Karpas-422 (cell line): ENCODE data around the gene MED29. TPM values are rescaled to one million over a fixed set of nuclear protein-coding genes. Genes with fewer than 3 reads are reported as not detected.

Experiments used
- DNase-seq: peaks from one replicate; pipeline ENCODE4 v3.0.0-alpha.2; 2015
- H2AFZ ChIP-seq: fragments of 200-600 bp; sonication (generic); 2 replicates; pipeline ENCODE4 v1.6.1; 2014; ENCODE audit warnings: antibody characterized with exemption, low read length, mixed read lengths
- H3K27ac ChIP-seq: fragments of 200-600 bp; sonication (generic); 2 replicates; pipeline ENCODE4 v1.5.1; 2014; ENCODE audit warnings: mild to moderate bottlenecking, low read length, moderate library complexity
- H3K27me3 ChIP-seq: fragments of 200-600 bp; sonication (generic); 2 replicates; pipeline ENCODE4 v1.6.1; 2014; ENCODE audit warnings: low read length, mixed read lengths
- H3K36me3 ChIP-seq: fragments of 200-600 bp; sonication (generic); 2 replicates; pipeline ENCODE4 v1.6.1; 2014; ENCODE audit warnings: low read length, mixed read lengths; ENCODE audit not compliant: insufficient read depth
- H3K4me1 ChIP-seq: fragments of 200-600 bp; sonication (generic); 2 replicates; pipeline ENCODE4 v1.6.1; 2014; ENCODE audit warnings: mild to moderate bottlenecking, low read length, mixed read lengths
- H3K4me2 ChIP-seq: fragments of 200-600 bp; sonication (generic); 2 replicates; pipeline ENCODE4 v1.6.1; 2014; ENCODE audit warnings: low read length, low read depth, mild to moderate bottlenecking; ENCODE audit not compliant: poor library complexity, severe bottlenecking
- H3K4me3 ChIP-seq: fragments of 200-600 bp; sonication (generic); 2 replicates; pipeline ENCODE4 v1.5.1; 2014; ENCODE audit warnings: mild to moderate bottlenecking, antibody characterized with exemption, low read length, mixed read lengths
- H3K79me2 ChIP-seq: fragments of 200-600 bp; sonication (generic); 2 replicates; pipeline ENCODE4 v1.6.1; 2014; ENCODE audit warnings: mild to moderate bottlenecking, low read length, mixed read lengths
- H3K9ac ChIP-seq: fragments of 200-600 bp; sonication (generic); 2 replicates; pipeline ENCODE4 v1.6.0; 2014; ENCODE audit warnings: low read length
- H3K9me2 ChIP-seq: fragments of 200-600 bp; sonication (generic), shearing (Covaris generic); replicated peaks from 2 replicates; pipeline ENCODE4 v1.6.0; 2014; ENCODE audit warnings: mild to moderate bottlenecking, low read length, moderate library complexity; ENCODE audit not compliant: insufficient read depth
- H3K9me3 ChIP-seq: fragments of 300-700, 200-600 bp; sonication (generic); 2 replicates; pipeline ENCODE4 v1.6.1; 2014; ENCODE audit warnings: low read length, mixed read lengths
- H4K20me1 ChIP-seq: fragments of 200-600 bp; sonication (generic); 2 replicates; pipeline ENCODE4 v1.6.1; 2014; ENCODE audit warnings: mild to moderate bottlenecking, antibody characterized with exemption, low read length, low read depth; ENCODE audit not compliant: insufficient read depth
- total RNA-seq: library from RNA; depleted of rRNA; stranded (reverse); fragments of >200 nt; shearing (Covaris generic); gene quantifications from 2 replicates; pipeline ENCODE4 v1.2.3, GENCODE V29; 2014; ENCODE audit warnings: low replicate concordance

Gene MED29
- total RNA-seq, 1 experiment from 2014 or later = 18.6 TPM

DNA sequence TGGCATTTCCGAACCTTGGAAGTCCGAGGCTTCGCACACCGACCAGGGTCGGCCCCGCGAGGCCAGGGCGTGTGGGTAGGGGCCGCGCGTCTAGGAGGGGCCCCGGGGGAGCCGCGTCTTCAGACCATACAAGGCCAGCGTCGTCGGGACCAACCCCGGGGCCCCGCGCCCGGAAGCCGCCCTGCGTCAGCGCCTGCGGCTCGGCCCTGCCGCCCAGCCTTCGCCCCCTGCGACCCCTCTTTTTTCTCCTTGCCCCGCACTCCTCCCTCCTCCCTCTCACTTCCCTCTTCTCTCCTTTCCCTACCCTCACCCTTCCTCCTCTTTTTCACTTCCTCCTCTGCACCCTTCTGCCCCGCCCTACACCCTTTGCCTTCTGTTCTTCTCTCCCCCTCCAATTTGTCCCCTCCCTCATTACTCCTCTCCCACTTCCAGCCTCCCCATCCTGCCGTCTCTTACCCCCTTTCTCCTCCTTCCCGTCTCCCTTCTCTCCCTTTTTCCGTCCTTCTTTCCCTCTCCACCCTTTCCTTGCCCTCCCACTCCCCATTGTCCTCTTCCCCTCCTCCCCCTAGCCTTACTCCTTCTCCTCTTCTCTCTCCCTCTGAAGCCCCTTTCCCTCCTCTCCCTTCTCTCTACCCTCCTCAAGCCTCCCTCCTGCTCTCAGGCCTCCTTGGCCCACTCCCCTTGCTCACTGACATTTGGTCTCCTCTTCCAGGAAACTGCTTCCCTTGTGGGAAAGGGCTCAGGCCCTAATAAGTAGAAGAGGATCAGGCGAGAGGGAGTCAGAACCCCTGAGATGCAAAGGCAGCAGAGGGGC is 19.0 kb downstream of the MED29 start:
- Histone ChIP-seq H2AFZ (no peak overlapping the region), H4K20me1 (peaks cover 18% of the 10 kb centered on the region), H3K4me1 (peaks cover 63% of the 10 kb centered on the region)

DNA sequence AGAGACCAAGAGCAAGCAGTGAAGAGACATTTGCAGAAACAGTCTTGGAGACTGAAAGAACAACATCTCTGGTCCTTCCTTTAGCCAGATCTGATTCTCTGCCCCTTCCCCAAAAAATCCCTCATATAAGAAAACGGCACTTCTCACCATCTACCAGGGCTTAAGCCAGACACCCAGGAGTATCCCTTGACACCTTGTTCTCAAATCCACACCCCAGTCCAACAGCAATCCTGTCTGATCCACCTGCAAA is 19.6 kb downstream of the MED29 start:
- Histone ChIP-seq H3K9me3 (no peaks in the 10 kb centered on the region), H3K4me1 (peaks cover 58% of the 10 kb centered on the region), H3K9ac (peak overlapping the region; percentile 92), H3K36me3 (no peaks in the 10 kb centered on the region), H3K9me2 (no peaks in the 10 kb centered on the region), H3K4me3 (peak overlapping the region; percentile 80; the same call in 1 of the 2 replicates), H3K27me3 (no peaks in the 10 kb centered on the region), H4K20me1 (peaks cover 18% of the 10 kb centered on the region), H3K79me2 (peaks cover 32% of the 10 kb centered on the region), H3K27ac (peak overlapping the region; percentile 84), H3K4me2 (peak overlapping the region; percentile 98), H2AFZ (no peak overlapping the region)
- DNase-seq = peak; percentile 42

More for the DNA sequence above, 19.0 kb downstream of the MED29 start:
- H3K36me3 ChIP-seq = no peaks in the 10 kb centered on the region
- H3K4me3 ChIP-seq = peak overlapping the region; percentile 80
- no peaks in the 10 kb centered on the region for H3K9me2 ChIP-seq
- peaks cover 32% of the 10 kb centered on the region for H3K79me2 ChIP-seq
- peak; percentile 84 for DNase-seq
- H3K27ac ChIP-seq = peak overlapping the region; percentile 84
- H3K9ac ChIP-seq = peak overlapping the region; percentile 92
- H3K9me3 ChIP-seq = no peaks in the 10 kb centered on the region
- peak overlapping the region; percentile 98 for H3K4me2 ChIP-seq
- H3K27me3 ChIP-seq = no peaks in the 10 kb centered on the region

DNA sequence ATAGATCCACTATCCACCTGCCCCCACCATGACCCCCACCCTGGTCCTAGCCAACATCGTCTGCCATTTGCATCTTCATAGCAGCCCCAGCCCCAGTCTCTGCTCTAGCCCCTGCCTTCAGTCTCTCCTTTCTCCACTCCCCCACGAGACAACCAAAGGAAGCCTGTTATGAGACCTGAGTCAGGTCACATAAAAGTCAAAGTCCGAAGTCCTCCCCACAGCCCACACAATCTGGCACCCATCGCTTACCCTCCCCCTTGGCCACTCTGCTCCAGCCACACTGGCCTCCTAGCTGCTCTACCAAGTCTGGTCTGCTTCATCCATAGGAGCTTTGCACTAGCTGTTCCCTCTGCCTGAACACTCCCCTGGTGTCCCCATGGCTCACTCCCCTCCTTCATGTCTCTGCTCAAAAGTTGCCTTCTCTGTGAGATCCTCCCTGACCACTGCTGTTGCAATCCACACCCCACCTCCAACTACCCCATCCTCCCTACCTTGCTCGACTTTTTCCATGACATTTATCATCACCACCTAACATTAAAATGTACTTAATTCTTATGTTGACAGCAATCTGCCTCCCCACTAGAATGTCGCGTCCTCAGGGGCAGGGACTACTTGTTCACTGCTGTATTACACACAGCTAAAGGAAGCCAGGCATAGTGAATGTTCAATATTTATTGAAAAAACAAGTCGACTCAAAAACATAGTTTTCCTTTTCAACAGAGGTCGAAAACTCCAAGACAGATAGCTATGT is 20.1 kb downstream of the MED29 start:
- peak; percentile 43 for DNase-seq
- peak overlapping the region; percentile 98 for H3K4me2 ChIP-seq
- no peak overlapping the region for H2AFZ ChIP-seq
- H3K36me3 ChIP-seq = no peaks in the 10 kb centered on the region
- no peaks in the 10 kb centered on the region for H3K27me3 ChIP-seq
- peaks cover 53% of the 10 kb centered on the region for H3K4me1 ChIP-seq
- peak overlapping the region; percentile 84 for H3K27ac ChIP-seq
- H3K79me2 ChIP-seq = peaks cover 32% of the 10 kb centered on the region
- no peaks in the 10 kb centered on the region for H3K9me3 ChIP-seq
- H3K4me3 ChIP-seq = peak overlapping the region; percentile 51; the same call in 1 of the 2 replicates
- H3K9ac ChIP-seq = peak overlapping the region; percentile 92
- H3K9me2 ChIP-seq = no peaks in the 10 kb centered on the region
- H4K20me1 ChIP-seq = peaks cover 18% of the 10 kb centered on the region

DNA sequence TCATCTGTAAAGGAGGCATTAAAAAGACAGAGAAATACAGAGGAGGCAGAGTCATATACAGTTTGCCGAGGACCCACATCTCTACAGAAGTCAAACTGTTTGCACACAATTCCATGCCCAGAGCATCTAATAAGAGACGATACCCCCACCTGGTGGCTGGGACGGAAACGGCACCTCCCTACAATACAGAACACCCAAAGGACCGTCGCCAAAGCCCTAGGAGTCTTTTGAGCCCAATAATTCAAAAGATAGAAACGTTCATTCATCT is 20.6 kb downstream of the MED29 start:
- peak overlapping the region; percentile 51; the same call in 1 of the 2 replicates for H3K4me3 ChIP-seq
- H3K9me2 ChIP-seq = no peaks in the 10 kb centered on the region
- no peaks in the 10 kb centered on the region for H3K36me3 ChIP-seq
- peak overlapping the region; percentile 84 for H3K27ac ChIP-seq
- H2AFZ ChIP-seq = no peak overlapping the region
- no peaks in the 10 kb centered on the region for H3K9me3 ChIP-seq
- H4K20me1 ChIP-seq = peaks cover 18% of the 10 kb centered on the region
- peak overlapping the region; percentile 92 for H3K9ac ChIP-seq
- peak; percentile 96 for DNase-seq
- peaks cover 32% of the 10 kb centered on the region for H3K79me2 ChIP-seq
- H3K4me1 ChIP-seq = peaks cover 51% of the 10 kb centered on the region
- H3K4me2 ChIP-seq = peak overlapping the region; percentile 98
- no peaks in the 10 kb centered on the region for H3K27me3 ChIP-seq

DNA sequence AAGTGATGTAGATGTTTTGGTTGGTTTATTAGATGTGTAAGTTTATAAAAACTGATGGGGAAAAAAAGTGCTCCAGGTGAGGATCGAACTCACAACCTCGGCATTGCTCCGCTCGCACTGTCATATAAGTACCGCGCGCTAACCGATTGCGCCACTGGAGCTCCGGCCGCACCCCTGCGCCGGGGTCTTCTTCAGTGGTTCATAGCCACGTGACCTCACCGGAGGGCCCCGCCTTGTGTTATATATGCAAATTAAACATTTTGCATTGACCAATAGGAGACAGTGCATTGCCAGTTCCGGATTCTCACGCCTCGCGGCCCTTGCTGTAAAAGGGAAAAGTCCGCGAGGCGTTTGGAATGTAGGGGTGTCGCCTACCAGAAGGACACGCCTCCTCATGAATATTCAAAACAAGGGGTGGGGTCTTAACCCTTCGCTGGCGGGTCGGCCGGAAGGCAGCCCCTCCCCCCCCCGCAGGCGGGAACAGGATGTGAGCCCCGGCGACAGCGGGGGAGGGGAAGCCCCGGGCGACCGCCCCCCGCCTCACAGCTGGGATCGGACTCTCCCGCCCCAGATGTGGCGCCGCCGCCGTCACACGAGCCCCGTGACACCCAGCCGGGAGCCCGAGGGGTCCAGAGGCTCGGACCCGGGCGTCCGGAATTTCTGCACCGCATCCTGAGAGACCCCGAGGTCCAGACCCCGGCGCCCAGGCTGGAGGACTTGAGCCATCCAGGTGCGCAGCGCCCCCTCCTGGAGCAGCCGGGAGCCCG is 21.1 kb downstream of the MED29 start, which contains the start of gene PLEKHG2:
TSS of gene PLEKHG2 (plus strand) at position 570 of the 767 bp plus-strand sequence. CDS start 1,418 bp downstream, outside the sequence.
- Histone ChIP-seq H3K9me2 (no peaks in the 10 kb centered on the region), H3K36me3 (no peaks in the 10 kb centered on the region), H4K20me1 (peaks cover 16% of the 10 kb centered on the region), H3K27me3 (no peaks in the 10 kb centered on the region), H3K9ac (peak within 1 kb of the TSS; percentile 92), H3K79me2 (peaks cover 27% of the 10 kb centered on the region), H3K27ac (peak within 1 kb of the TSS; percentile 85), H3K9me3 (no peaks in the 10 kb centered on the region), H3K4me3 (peak within 1 kb of the TSS; percentile 88), H3K4me2 (peak within 1 kb of the TSS; percentile 98), H2AFZ (peak within 1 kb of the TSS; percentile 66), H3K4me1 (peaks cover 51% of the 10 kb centered on the region)
- DNase-seq = peak; percentile 99

DNA sequence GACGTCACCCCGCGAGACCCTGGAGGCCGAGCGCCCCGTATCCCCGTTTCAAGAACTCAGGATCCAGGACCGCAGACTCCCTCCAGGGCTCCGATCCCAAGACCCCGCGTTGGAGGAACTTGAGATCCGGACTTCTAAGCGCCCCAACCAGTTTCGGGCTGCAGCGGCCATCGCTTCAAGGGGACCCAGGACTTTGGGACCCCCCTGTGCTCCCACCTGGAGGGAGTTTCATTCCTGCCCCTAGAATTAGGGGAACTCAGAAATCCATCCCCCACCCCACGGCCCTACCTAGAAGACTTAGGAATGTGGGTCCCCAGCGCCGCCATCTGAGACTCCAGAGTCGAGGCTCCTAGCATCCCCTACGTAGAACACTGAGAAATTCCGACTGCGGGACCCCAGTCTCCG is 21.7 kb downstream of the MED29 start:
- no peaks in the 10 kb centered on the region for H3K27me3 ChIP-seq
- peaks cover 10% of the 10 kb centered on the region for H4K20me1 ChIP-seq
- DNase-seq = no peak
- peak overlapping the region; percentile 91 for H3K9ac ChIP-seq
- H3K9me2 ChIP-seq = no peaks in the 10 kb centered on the region
- H3K4me1 ChIP-seq = peaks cover 49% of the 10 kb centered on the region
- H3K4me2 ChIP-seq = peak overlapping the region; percentile 89
- H2AFZ ChIP-seq = peak overlapping the region; percentile 66
- H3K79me2 ChIP-seq = peaks cover 21% of the 10 kb centered on the region
- H3K27ac ChIP-seq = peak overlapping the region; percentile 85
- H3K4me3 ChIP-seq = peak overlapping the region; percentile 88
- H3K9me3 ChIP-seq = no peaks in the 10 kb centered on the region
- no peaks in the 10 kb centered on the region for H3K36me3 ChIP-seq

DNA sequence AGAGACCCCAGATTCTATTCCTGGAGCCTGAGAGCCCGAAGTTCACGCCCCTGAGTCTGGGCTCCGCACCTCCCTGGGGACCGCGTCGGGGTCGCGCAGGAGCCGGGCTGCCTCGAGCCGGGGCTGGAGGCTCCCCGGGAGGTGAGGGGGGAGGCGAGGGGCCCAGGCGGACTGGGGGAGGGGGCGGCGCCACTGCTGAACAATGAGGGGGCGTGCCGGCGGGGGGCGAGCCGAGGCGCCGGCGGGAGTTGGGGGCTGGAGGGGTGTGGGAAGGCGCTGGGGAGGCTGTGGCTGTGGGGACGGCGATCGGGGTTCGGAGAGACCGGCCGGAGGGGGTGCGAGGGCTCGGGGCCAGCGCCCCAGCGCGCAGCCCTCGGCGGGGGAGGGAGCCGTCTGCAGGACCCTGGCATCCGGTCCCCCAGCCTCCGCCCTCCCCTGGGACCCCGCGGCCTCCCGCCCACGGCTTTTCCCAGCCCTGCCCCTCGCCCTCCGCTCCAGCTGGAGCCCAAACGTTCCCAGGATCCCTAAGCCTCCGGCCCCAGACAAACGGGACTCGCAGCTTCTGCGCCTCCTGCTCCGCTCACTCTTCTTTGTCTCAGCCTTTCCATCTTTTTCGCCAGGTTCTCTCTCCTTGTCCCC is 22.2 kb downstream of the MED29 start:
- H3K9ac ChIP-seq = peak overlapping the region; percentile 91
- H4K20me1 ChIP-seq = peaks cover 5% of the 10 kb centered on the region; the same call in 1 of the 2 replicates
- H3K79me2 ChIP-seq = peaks cover 15% of the 10 kb centered on the region
- peak; percentile 76 for DNase-seq
- peak overlapping the region; percentile 66 for H2AFZ ChIP-seq
- H3K36me3 ChIP-seq = no peaks in the 10 kb centered on the region
- peak overlapping the region; percentile 85 for H3K27ac ChIP-seq
- no peaks in the 10 kb centered on the region for H3K27me3 ChIP-seq
- H3K9me3 ChIP-seq = no peaks in the 10 kb centered on the region
- no peaks in the 10 kb centered on the region for H3K9me2 ChIP-seq
- peak overlapping the region; percentile 89 for H3K4me2 ChIP-seq
- peaks cover 44% of the 10 kb centered on the region for H3K4me1 ChIP-seq
- H3K4me3 ChIP-seq = peak overlapping the region; percentile 88
